ENCODE data around the gene GOSR2. TPM values are rescaled to one million over a fixed set of nuclear protein-coding genes. Genes with fewer than 3 reads are reported as not detected.

GOSR2 gene
- total and polyA plus RNA-seq, 2 of the 13 experiments (the other 11 are each of a cell fraction or from before 2014, with no cell fraction given): 61.5 to 63.9 TPM

DNA sequence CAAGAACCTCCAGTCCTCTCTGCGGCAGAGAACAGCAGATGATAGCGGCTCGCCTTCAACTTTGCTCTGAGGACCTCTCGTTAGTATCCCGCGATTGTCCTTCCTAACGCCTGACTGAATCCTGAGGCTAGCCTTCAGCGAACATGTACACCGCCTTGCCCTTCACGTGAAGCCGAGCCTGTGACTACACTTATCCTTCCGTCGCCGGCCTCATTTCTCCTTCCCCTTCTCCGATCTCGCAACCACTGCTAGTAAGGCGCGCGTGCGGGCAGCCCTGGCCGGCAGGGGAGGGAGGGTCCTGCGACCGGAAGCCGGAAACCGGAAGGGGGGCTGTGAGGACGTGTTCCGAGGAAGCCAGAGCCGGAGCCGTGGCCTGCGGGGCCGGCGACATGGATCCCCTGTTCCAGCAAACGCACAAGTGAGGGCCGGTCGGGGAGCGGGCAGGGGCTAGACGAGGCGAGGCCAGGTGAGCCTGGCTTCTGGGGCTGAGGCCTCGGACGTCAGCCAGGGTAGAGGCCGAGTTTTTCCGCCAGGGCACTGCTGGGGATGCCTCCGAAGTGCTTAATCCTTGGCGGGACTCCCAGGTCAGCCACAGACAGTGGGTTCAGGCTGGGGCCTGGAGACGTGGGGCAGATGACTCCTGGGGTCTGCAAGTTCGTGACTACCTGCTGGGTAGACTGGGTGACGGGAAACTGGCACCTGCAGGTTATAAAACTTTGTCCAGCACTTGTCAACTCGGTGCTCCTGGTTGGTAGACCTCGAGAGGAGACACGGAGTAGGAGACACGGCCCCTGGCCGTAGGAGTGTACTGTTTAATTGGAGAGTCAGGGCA, at the start of gene GOSR2 (continued):
- TF ChIP-seq, protein P1, sequence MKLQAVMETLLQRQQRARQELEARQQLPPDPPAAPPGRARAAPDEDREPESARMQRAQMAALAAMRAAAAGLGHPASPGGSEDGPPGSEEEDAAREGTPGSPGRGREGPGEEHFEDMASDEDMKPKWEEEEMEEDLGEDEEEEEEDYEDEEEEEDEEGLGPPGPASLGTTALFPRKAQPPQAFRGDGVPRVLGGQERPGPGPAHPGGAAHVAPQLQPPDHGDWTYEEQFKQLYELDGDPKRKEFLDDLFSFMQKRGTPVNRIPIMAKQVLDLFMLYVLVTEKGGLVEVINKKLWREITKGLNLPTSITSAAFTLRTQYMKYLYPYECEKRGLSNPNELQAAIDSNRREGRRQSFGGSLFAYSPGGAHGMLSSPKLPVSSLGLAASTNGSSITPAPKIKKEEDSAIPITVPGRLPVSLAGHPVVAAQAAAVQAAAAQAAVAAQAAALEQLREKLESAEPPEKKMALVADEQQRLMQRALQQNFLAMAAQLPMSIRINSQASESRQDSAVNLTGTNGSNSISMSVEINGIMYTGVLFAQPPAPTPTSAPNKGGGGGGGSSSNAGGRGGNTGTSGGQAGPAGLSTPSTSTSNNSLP (IDR thresholded peaks at IDR 0.05; ENCODE audit: low read depth, low read length): peak; percentile 70
- TF ChIP-seq SAFB2 (CRISPR knock-in tag; IDR thresholded peaks at IDR 0.05; ENCODE audit: borderline replicate concordance, low read depth) (peak; percentile 93; the same call in 1 of the 2 replicates), MTF2 (CRISPR knock-in tag; IDR thresholded peaks at IDR 0.05; ENCODE audit: borderline replicate concordance) (peak; percentile 85; the same call in 1 of the 2 replicates), ZNF768 (CRISPR knock-in tag; IDR thresholded peaks at IDR 0.05) (peak; percentile 89), ZNF550 (CRISPR knock-in tag; IDR thresholded peaks at IDR 0.05; ENCODE audit: borderline replicate concordance) (peak; percentile 94; the same call in 1 of the 2 replicates), MXD4 (CRISPR knock-in tag; IDR thresholded peaks at IDR 0.05) (peak; percentile 92; the same call in 1 of the 2 replicates), ZFP36L1 (CRISPR knock-in tag; IDR thresholded peaks at IDR 0.05) (0 out of 2 replicates have a peak, but pooled peaks have one; percentile 35), YY1 (IDR thresholded peaks at IDR 0.05; ENCODE audit: insufficient read depth, insufficient replicate concordance, low read depth, low read length) (peak; percentile 83), ZNF333 (CRISPR knock-in tag; IDR thresholded peaks at IDR 0.05; ENCODE audit: borderline replicate concordance) (peak; percentile 84; the same call in 1 of the 2 replicates), ZNF264 (CRISPR knock-in tag; IDR thresholded peaks at IDR 0.05) (peak; percentile 81), ZNF850 (CRISPR knock-in tag; conservative IDR thresholded peaks at IDR 0.05) (no peak), AKAP8 (CRISPR knock-in tag; IDR thresholded peaks at IDR 0.05) (no peak), MAF1 (CRISPR knock-in tag; IDR thresholded peaks at IDR 0.05; ENCODE audit: borderline replicate concordance) (no peak; the same call in 1 of the 2 replicates), ZNF749 (CRISPR knock-in tag; IDR thresholded peaks at IDR 0.05; ENCODE audit: borderline replicate concordance) (peak; percentile 95), SIX1 (CRISPR knock-in tag; IDR thresholded peaks at IDR 0.05; ENCODE audit: borderline replicate concordance) (peak; percentile 31; the same call in 1 of the 2 replicates), PLRG1 (conservative IDR thresholded peaks at IDR 0.05) (no peak), ZBTB7B (CRISPR knock-in tag; IDR thresholded peaks at IDR 0.05) (peak; percentile 63; the same call in 1 of the 2 replicates), ZNF460 (CRISPR knock-in tag; IDR thresholded peaks at IDR 0.05; ENCODE audit: borderline replicate concordance) (no peak), KLF16 (CRISPR knock-in tag; IDR thresholded peaks at IDR 0.05) (peak; percentile 51 to 89; a peak in 2 of 4 replicates), JUNB (CRISPR knock-in tag; IDR thresholded peaks at IDR 0.05; ENCODE audit: borderline replicate concordance) (no peak), ZNF616 (CRISPR knock-in tag; IDR thresholded peaks at IDR 0.05; ENCODE audit: low read depth) (peak; percentile 87), ZNF607 (CRISPR knock-in tag; IDR thresholded peaks at IDR 0.05; ENCODE audit: borderline replicate concordance) (peak; percentile 86; the same call in 1 of the 2 replicates), RBM22 (optimal IDR thresholded peaks at IDR 0.05; ENCODE audit: low read length) (no peak)
- TF ChIP-seq, protein P2, sequence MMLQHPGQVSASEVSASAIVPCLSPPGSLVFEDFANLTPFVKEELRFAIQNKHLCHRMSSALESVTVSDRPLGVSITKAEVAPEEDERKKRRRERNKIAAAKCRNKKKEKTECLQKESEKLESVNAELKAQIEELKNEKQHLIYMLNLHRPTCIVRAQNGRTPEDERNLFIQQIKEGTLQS (CRISPR knock-in tag; IDR thresholded peaks at IDR 0.05): peak; percentile 29
- TF ChIP-seq, protein P3, sequence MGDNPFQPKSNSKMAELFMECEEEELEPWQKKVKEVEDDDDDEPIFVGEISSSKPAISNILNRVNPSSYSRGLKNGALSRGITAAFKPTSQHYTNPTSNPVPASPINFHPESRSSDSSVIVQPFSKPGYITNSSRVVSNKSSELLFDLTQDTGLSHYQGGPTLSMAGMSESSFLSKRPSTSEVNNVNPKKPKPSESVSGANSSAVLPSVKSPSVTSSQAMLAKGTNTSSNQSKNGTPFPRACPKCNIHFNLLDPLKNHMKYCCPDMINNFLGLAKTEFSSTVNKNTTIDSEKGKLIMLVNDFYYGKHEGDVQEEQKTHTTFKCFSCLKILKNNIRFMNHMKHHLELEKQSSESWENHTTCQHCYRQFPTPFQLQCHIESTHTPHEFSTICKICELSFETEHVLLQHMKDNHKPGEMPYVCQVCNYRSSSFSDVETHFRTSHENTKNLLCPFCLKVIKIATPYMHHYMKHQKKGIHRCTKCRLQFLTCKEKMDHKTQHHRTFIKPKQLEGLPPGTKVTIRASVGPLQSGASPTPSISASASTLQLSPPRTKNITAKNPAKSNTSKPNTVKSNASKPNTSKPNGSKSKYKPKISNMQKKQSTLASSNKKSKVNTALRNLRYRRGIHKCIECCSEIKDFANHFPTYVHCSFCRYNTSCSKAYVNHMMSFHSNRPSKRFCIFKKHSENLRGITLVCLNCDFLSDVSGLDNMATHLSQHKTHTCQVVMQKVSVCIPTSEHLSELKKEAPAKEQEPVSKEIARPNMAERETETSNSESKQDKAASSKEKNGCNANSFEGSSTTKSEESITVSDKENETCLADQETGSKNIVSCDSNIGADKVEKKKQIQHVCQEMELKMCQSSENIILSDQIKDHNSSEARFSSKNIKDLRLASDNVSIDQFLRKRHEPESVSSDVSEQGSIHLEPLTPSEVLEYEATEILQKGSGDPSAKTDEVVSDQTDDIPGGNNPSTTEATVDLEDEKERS (CRISPR knock-in tag; IDR thresholded peaks at IDR 0.05): peak; percentile 97

Measured in HepG2 (cell line).